ENCODE results near the gene CEP112.

DNA sequence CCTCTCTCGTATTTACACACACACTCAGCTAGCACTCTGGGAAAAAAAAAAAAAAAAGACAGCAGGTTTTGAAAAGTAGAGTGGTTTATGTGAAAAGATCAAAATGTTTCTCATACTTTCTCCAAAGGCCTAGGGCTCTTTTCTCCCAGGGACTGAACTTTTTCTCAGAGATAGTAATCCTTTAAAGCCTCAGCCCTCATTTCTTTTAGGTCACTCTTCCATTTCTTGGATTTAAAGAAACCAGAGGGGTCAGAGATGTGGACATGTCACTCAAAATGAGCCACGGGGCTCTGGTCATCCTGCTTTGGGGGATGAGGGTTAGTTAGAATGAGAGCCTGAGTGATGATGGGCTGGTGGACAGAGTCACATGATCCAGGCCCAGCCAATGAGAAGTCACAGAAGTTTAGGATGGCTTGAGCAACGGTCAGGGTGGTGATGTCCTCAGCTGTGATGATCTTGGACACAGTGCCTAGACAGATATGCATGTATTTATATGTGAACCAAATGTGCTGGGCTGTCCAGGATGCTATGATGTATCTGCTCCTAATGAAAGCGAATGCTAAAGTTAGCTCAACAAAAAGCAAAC, 596.8 kb downstream of the CEP112 start:
- TF ChIP-seq, protein P1, sequence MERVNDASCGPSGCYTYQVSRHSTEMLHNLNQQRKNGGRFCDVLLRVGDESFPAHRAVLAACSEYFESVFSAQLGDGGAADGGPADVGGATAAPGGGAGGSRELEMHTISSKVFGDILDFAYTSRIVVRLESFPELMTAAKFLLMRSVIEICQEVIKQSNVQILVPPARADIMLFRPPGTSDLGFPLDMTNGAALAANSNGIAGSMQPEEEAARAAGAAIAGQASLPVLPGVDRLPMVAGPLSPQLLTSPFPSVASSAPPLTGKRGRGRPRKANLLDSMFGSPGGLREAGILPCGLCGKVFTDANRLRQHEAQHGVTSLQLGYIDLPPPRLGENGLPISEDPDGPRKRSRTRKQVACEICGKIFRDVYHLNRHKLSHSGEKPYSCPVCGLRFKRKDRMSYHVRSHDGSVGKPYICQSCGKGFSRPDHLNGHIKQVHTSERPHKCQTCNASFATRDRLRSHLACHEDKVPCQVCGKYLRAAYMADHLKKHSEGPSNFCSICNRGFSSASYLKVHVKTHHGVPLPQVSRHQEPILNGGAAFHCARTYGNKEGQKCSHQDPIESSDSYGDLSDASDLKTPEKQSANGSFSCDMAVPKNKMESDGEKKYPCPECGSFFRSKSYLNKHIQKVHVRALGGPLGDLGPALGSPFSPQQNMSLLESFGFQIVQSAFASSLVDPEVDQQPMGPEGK (CRISPR knock-in tag; IDR thresholded peaks at IDR 0.05; ENCODE audit: borderline replicate concordance): no peak
- no peak for TF ChIP-seq ZFP3 (CRISPR knock-in tag; IDR thresholded peaks at IDR 0.05)
- no peak for TF ChIP-seq CSDC2 (CRISPR knock-in tag; IDR thresholded peaks at IDR 0.05)
- TF ChIP-seq ZNF565 (CRISPR knock-in tag; conservative IDR thresholded peaks at IDR 0.05; ENCODE audit: low read depth): no peak
- TF ChIP-seq ARNTL (CRISPR knock-in tag; IDR thresholded peaks at IDR 0.05; ENCODE audit: borderline replicate concordance, low read depth): no peak
- TF ChIP-seq, protein P2, sequence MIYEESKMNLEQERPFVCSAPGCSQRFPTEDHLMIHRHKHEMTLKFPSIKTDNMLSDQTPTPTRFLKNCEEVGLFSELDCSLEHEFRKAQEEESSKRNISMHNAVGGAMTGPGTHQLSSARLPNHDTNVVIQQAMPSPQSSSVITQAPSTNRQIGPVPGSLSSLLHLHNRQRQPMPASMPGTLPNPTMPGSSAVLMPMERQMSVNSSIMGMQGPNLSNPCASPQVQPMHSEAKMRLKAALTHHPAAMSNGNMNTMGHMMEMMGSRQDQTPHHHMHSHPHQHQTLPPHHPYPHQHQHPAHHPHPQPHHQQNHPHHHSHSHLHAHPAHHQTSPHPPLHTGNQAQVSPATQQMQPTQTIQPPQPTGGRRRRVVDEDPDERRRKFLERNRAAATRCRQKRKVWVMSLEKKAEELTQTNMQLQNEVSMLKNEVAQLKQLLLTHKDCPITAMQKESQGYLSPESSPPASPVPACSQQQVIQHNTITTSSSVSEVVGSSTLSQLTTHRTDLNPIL (CRISPR knock-in tag; IDR thresholded peaks at IDR 0.05; ENCODE audit: low read depth): no peak
- no peak for TF ChIP-seq ZFP30 (CRISPR knock-in tag; IDR thresholded peaks at IDR 0.05)
